H9 (cell line): Measurements from ENCODE around the gene LCP1. TPM values are rescaled to one million over a fixed set of nuclear protein-coding genes. Genes with fewer than 3 reads are reported as not detected.

Experiments used
- DNase-seq: peaks from one replicate; pipeline ENCODE4 v3.0.0-alpha.2; 2017
- H2AFZ ChIP-seq: one replicate; pipeline ENCODE4 v1.6.1; 2013; ENCODE audit warnings: mild to moderate bottlenecking, low read length, control low read depth, moderate library complexity
- H2AK5ac ChIP-seq: 2 replicates; pipeline ENCODE4 v1.6.1; 2013; ENCODE audit warnings: low read length, control low read depth, mixed read lengths; ENCODE audit not compliant: insufficient read length
- H2BK120ac ChIP-seq: one replicate; pipeline ENCODE4 v1.6.1; 2013; ENCODE audit warnings: low read depth, mild to moderate bottlenecking, low read length, control low read depth, inconsistent platforms; ENCODE audit not compliant: poor library complexity, severe bottlenecking
- H2BK12ac ChIP-seq: 2 replicates; pipeline ENCODE4 v1.6.1; 2013; ENCODE audit warnings: low read length, control low read depth, mixed read lengths, low read depth; ENCODE audit not compliant: insufficient read length
- H2BK15ac ChIP-seq: 2 replicates; pipeline ENCODE4 v1.6.1; 2013; ENCODE audit warnings: low read depth, low read length, control low read depth
- H2BK20ac ChIP-seq: one replicate; pipeline ENCODE4 v1.6.1; 2013; ENCODE audit warnings: low read depth, mild to moderate bottlenecking, low read length, control low read depth, inconsistent platforms; ENCODE audit not compliant: poor library complexity, severe bottlenecking
- H2BK5ac ChIP-seq: 2 replicates; pipeline ENCODE4 v1.6.1; 2013; ENCODE audit warnings: low read length, control low read depth, mixed read lengths; ENCODE audit not compliant: insufficient read length
- H3K14ac ChIP-seq: 2 replicates; pipeline ENCODE4 v1.6.1; 2013; ENCODE audit warnings: low read length, control low read depth; ENCODE audit not compliant: insufficient read depth
- H3K18ac ChIP-seq: 2 replicates; pipeline ENCODE4 v1.6.1; 2013; ENCODE audit warnings: low read depth, mild to moderate bottlenecking, mixed read lengths, low read length, control low read depth; ENCODE audit not compliant: insufficient read length
- H3K23ac ChIP-seq: 2 replicates; pipeline ENCODE4 v1.6.1; 2013; ENCODE audit warnings: low read length, control low read depth, mixed read lengths, low read depth; ENCODE audit not compliant: insufficient read length
- H3K23me2 ChIP-seq: 2 replicates; pipeline ENCODE4 v1.6.1; 2013; ENCODE audit warnings: low read depth, mild to moderate bottlenecking, mixed read lengths, low read length, control low read depth; ENCODE audit not compliant: insufficient read length, poor library complexity, severe bottlenecking
- H3K27ac ChIP-seq: 2 replicates; pipeline ENCODE4 v1.5.1; 2013; ENCODE audit warnings: low read length, control low read depth, mixed read lengths, low read depth; ENCODE audit not compliant: insufficient read length
- H3K27me3 ChIP-seq: 2 replicates; pipeline ENCODE4 v1.6.1; 2013; ENCODE audit warnings: low read length, control low read depth, inconsistent platforms; ENCODE audit not compliant: insufficient read depth
- H3K4ac ChIP-seq: 2 replicates; pipeline ENCODE4 v1.6.1; 2013; ENCODE audit warnings: low read depth, mild to moderate bottlenecking, control low read depth, inconsistent platforms, low read length, moderate library complexity
- H3K4me1 ChIP-seq: 2 replicates; pipeline ENCODE4 v1.6.1; 2013; ENCODE audit warnings: low read length, control low read depth, inconsistent platforms; ENCODE audit not compliant: insufficient read depth
- H3K4me2 ChIP-seq: 2 replicates; pipeline ENCODE4 v1.6.1; 2013; ENCODE audit warnings: low read length, control low read depth, mixed read lengths; ENCODE audit not compliant: insufficient read length, insufficient read depth
- H3K56ac ChIP-seq: 2 replicates; pipeline ENCODE4 v1.6.1; 2013; ENCODE audit warnings: low read depth, mild to moderate bottlenecking, mixed read lengths, low read length, control low read depth; ENCODE audit not compliant: insufficient read length
- H3K79me1 ChIP-seq: 2 replicates; pipeline ENCODE4 v1.6.1; 2013; ENCODE audit warnings: low read depth, mild to moderate bottlenecking, moderate library complexity, low read length, control low read depth, inconsistent platforms; ENCODE audit not compliant: insufficient read depth, poor library complexity, severe bottlenecking
- H3K79me2 ChIP-seq: 2 replicates; pipeline ENCODE4 v1.6.1; 2013; ENCODE audit warnings: low read length, control low read depth, inconsistent platforms; ENCODE audit not compliant: insufficient read depth
- H3K9ac ChIP-seq: 2 replicates; pipeline ENCODE4 v1.6.1; 2013; ENCODE audit warnings: low read length, control low read depth, mixed read lengths; ENCODE audit not compliant: insufficient read length; ENCODE audit errors: extremely low read depth
- H3K9me3 ChIP-seq: one replicate; pipeline ENCODE4 v1.6.1; 2013; ENCODE audit warnings: low read depth, low read length, inconsistent platforms; ENCODE audit not compliant: control insufficient read depth
- H3T11ph ChIP-seq: one replicate; pipeline ENCODE4 v1.6.1; 2013; ENCODE audit warnings: mild to moderate bottlenecking, low read length, control low read depth, inconsistent platforms
- H4K20me1 ChIP-seq: one replicate; pipeline ENCODE4 v1.6.1; 2013; ENCODE audit not compliant: control insufficient read depth, insufficient read length, insufficient read depth
- H4K5ac ChIP-seq: 2 replicates; pipeline ENCODE4 v1.6.1; 2013; ENCODE audit warnings: low read depth, mild to moderate bottlenecking, mixed read lengths, low read length, control low read depth; ENCODE audit not compliant: insufficient read length
- H4K8ac ChIP-seq: replicated peaks from 2 replicates; pipeline ENCODE4 v1.6.1; 2013; ENCODE audit warnings: low read length, control low read depth, mixed read lengths, low read depth; ENCODE audit not compliant: insufficient read length
- H4K91ac ChIP-seq: 2 replicates; pipeline ENCODE4 v1.6.1; 2013; ENCODE audit warnings: low read depth, mild to moderate bottlenecking, moderate library complexity, mixed read lengths, low read length, control low read depth; ENCODE audit not compliant: insufficient read length
- H3K27ac Mint-ChIP-seq, 3 experiments: 2 replicates in 2 of 3; 3 replicates in 1 of 3; pipeline ENCODE4 v1.8.0; 2020 to 2021; ENCODE audit warnings: mixed read lengths in 3 of 3, mild to moderate bottlenecking in 1 of 3, moderate library complexity in 1 of 3
- H3K27me3 Mint-ChIP-seq: 2 replicates; pipeline ENCODE4 v1.8.0; 2021; ENCODE audit warnings: low read depth, mild to moderate bottlenecking, moderate library complexity, mixed read lengths
- H3K36me3 Mint-ChIP-seq, 3 experiments: 2 replicates in 2 of 3; 3 replicates in 1 of 3; pipeline ENCODE4 v1.8.0; 2020 to 2021; ENCODE audit warnings: low read depth in 3 of 3, mixed read lengths in 3 of 3; ENCODE audit not compliant: insufficient read depth in 1 of 3
- H3K4me1 Mint-ChIP-seq, 2 experiments: 2 replicates each; pipeline ENCODE4 v1.8.0; 2020; ENCODE audit warnings: mixed read lengths in 2 of 2
- H3K4me3 Mint-ChIP-seq, 2 experiments: 2 replicates in 1 of 2; 3 replicates in 1 of 2; pipeline ENCODE4 v1.8.0; 2020 to 2021; ENCODE audit warnings: mild to moderate bottlenecking in 2 of 2, mixed read lengths in 2 of 2, moderate library complexity in 1 of 2
- H3K9me3 Mint-ChIP-seq, 2 experiments: 2 replicates in 1 of 2; 3 replicates in 1 of 2; pipeline ENCODE4 v1.8.0; 2020; ENCODE audit warnings: mild to moderate bottlenecking in 2 of 2, mixed read lengths in 2 of 2, moderate library complexity in 1 of 2
- WGBS: extraction: QIAGEN DNeasy Blood & Tissue Kit; methylation state at CpG from one replicate; pipeline ENCODE4 v1.1.7; 2013; ENCODE audit warnings: missing lambda C conversion rate, low lambda C conversion rate, mixed read lengths; ENCODE audit not compliant: insufficient read length; ENCODE audit errors: extremely low coverage; 5-methylcytosine and 5-hydroxymethylcytosine counted together
- total RNA-seq: library from RNA; stranded (reverse); gene quantifications from 2 replicates; pipeline ENCODE4 v1.2.1, GENCODE V29; 2021
- TF ChIP-seq, protein P1 (sequence below): fragments of 200-600 bp; sonication (generic); conservative IDR thresholded peaks from 3 replicates; pipeline ENCODE4 v1.8.0; 2021; ENCODE audit warnings: antibody characterized with exemption, mild to moderate bottlenecking

LCP1 gene
- total RNA-seq, 1 experiment from 2014 or later: 0.81 TPM

DNA sequence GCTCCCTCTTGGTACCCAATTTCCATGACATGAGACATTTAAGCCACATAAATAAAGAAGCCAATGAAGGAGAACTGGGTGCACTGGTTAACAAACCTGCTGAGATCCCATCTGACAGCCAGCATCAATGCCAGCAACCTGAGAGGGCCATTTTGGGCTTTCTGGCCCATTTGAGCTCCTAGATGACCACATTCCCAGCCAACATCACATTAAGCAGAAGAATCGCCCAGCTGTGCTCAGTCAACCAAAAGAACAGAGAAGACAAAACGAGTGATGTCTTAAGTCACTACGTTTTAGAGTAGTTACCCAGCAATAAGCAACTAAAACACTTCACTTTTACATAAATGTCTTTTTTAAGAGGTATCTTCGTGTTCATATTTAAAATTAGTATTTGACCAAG lies 21.9 kb downstream of the LCP1 start:
- no peak overlapping the region for H3K4me3 Mint-ChIP-seq
- WGBS: no CpG with 5 or more reads among the region's 4 CpGs

More for the DNA sequence above, 21.9 kb downstream of the LCP1 start:
- H3K79me1 ChIP-seq: no peaks in the 10 kb centered on the region
- no peaks in the 10 kb centered on the region for H3K4me1 Mint-ChIP-seq
- no peak overlapping the region for H2AK5ac ChIP-seq
- H4K5ac ChIP-seq: no peak overlapping the region
- no peak overlapping the region for H2BK12ac ChIP-seq
- no peaks in the 10 kb centered on the region for H4K20me1 ChIP-seq
- no peak overlapping the region for H4K91ac ChIP-seq
- H3K18ac ChIP-seq: no peak overlapping the region
- H3K9ac ChIP-seq: no peak overlapping the region
- no peak overlapping the region for H2BK5ac ChIP-seq
- no peaks in the 10 kb centered on the region for H3K27me3 ChIP-seq
- H3K14ac ChIP-seq: no peak overlapping the region
- H3K27me3 Mint-ChIP-seq: peaks cover 2% of the 10 kb centered on the region; the same call in 1 of the 2 replicates
- no peak overlapping the region for H2BK120ac ChIP-seq
- no peaks in the 10 kb centered on the region for H3K4me1 ChIP-seq
- H4K8ac ChIP-seq: no peak overlapping the region
- no peaks in the 10 kb centered on the region for H3K79me2 ChIP-seq
- peaks cover 12% of the 10 kb centered on the region in 2 experiments; a peak in 4 of 5 replicates for H3K9me3 Mint-ChIP-seq
- no peaks in the 10 kb centered on the region for H3K9me3 ChIP-seq
- H3K23ac ChIP-seq: no peak overlapping the region
- no peak overlapping the region for H2AFZ ChIP-seq
- no peak overlapping the region for H3K27ac ChIP-seq
- no peak for DNase-seq
- no peak overlapping the region for H3K4me2 ChIP-seq
- no peak overlapping the region for H3T11ph ChIP-seq
- H3K23me2 ChIP-seq: no peaks in the 10 kb centered on the region
- H3K36me3 Mint-ChIP-seq: peaks cover 0 to 11% (median 2%) of the 10 kb centered on the region in 3 experiments; a peak in 3 of 7 replicates
- no peak overlapping the region for H3K56ac ChIP-seq
- TF ChIP-seq, protein P1, sequence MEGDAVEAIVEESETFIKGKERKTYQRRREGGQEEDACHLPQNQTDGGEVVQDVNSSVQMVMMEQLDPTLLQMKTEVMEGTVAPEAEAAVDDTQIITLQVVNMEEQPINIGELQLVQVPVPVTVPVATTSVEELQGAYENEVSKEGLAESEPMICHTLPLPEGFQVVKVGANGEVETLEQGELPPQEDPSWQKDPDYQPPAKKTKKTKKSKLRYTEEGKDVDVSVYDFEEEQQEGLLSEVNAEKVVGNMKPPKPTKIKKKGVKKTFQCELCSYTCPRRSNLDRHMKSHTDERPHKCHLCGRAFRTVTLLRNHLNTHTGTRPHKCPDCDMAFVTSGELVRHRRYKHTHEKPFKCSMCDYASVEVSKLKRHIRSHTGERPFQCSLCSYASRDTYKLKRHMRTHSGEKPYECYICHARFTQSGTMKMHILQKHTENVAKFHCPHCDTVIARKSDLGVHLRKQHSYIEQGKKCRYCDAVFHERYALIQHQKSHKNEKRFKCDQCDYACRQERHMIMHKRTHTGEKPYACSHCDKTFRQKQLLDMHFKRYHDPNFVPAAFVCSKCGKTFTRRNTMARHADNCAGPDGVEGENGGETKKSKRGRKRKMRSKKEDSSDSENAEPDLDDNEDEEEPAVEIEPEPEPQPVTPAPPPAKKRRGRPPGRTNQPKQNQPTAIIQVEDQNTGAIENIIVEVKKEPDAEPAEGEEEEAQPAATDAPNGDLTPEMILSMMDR: no peak
- no peak overlapping the region for H3K4ac ChIP-seq
- no peak overlapping the region for H2BK15ac ChIP-seq
- H3K27ac Mint-ChIP-seq: no peak overlapping the region
- no peak overlapping the region for H2BK20ac ChIP-seq
